Fibroblast of skin of scalp (primary cell): ENCODE measurements around the gene FIBCD1.

Source experiments
- DNase-seq: peaks from one replicate; pipeline ENCODE4 v3.0.0-alpha.2; 2013

The FIBCD1 gene

GRCh38 chr9:130874783-130875182 lies 64.3 kb downstream of the FIBCD1 start:
- DNase-seq: no peak

GRCh38 chr9:130873966-130874365 lies 65.1 kb downstream of the FIBCD1 start:
- DNase-seq: no peak

- DNase-seq: no peak
These were observed 66.0 kb downstream of the FIBCD1 start for GRCh38 chr9:130872912-130873503.

- DNase-seq: no peak
These were observed 66.5 kb downstream of the FIBCD1 start for GRCh38 chr9:130872508-130872907.

GRCh38 chr9:130872093-130872492 lies 67.0 kb downstream of the FIBCD1 start:
- no peak for DNase-seq

GRCh38 chr9:130871395-130872062 lies 67.5 kb downstream of the FIBCD1 start:
- DNase-seq: no peak

- no peak for DNase-seq
These were observed 68.3 kb downstream of the FIBCD1 start for GRCh38 chr9:130870491-130871381.

GRCh38 chr9:130869250-130869649 lies 69.8 kb downstream of the FIBCD1 start:
- peak; percentile 36 for DNase-seq

GRCh38 chr9:130868230-130868629 lies 70.8 kb downstream of the FIBCD1 start:
- no peak for DNase-seq

GRCh38 chr9:130867556-130867955 lies 71.5 kb downstream of the FIBCD1 start:
- DNase-seq: no peak

- peak; percentile 91 for DNase-seq
These were observed 72.5 kb downstream of the FIBCD1 start for GRCh38 chr9:130866474-130866965.

- no peak for DNase-seq
These were observed 73.1 kb downstream of the FIBCD1 start for GRCh38 chr9:130865921-130866320.

GRCh38 chr9:130864541-130864940 lies 74.5 kb downstream of the FIBCD1 start:
- no peak for DNase-seq

GRCh38 chr9:130862747-130863146 lies 76.3 kb downstream of the FIBCD1 start:
- no peak for DNase-seq

- no peak for DNase-seq
These were observed 76.8 kb downstream of the FIBCD1 start for GRCh38 chr9:130862217-130862616.

GRCh38 chr9:130861372-130862180 lies 77.5 kb downstream of the FIBCD1 start:
- no peak for DNase-seq

GRCh38 chr9:130860458-130861316 lies 78.4 kb downstream of the FIBCD1 start:
- peak; percentile 97 for DNase-seq

- no peak for DNase-seq
These were observed 80.0 kb downstream of the FIBCD1 start for GRCh38 chr9:130858739-130859705.

- peak; percentile 94 for DNase-seq
These were observed 80.9 kb downstream of the FIBCD1 start for GRCh38 chr9:130857864-130858738.
